H1 (cell line): ENCODE measurements around the gene SLC43A3. TPM values are rescaled to one million over a fixed set of nuclear protein-coding genes. Genes with fewer than 3 reads are reported as not detected.

Experiments
- CTCF ChIA-PET: fragments of 300-600 bp; sonication (Branson Sonifier 250); formaldehyde crosslinking; loops from one replicate; lab custom pipeline; 2021; ENCODE audit not compliant: partially characterized antibody; lab: Charles Lee
- POLR2A ChIA-PET: fragments of 300-600 bp; sonication (Branson Sonifier 250); formaldehyde crosslinking; loops from one replicate; lab custom pipeline; 2021; ENCODE audit warnings: inconsistent platforms; ENCODE audit not compliant: partially characterized antibody; lab: Charles Lee
- DNase-seq, 2 experiments: peaks; one replicate each; pipeline versions ENCODE4 v3.0.0 to v3.0.0-alpha.2; 2010 to 2022; ENCODE audit warnings: low spot score in 2 of 2, low read depth in 1 of 2, mixed read lengths in 1 of 2
- FAIRE-seq: peaks from 2 replicates; lab custom pipeline; 2011; peaks lifted over from hg19 to GRCh38; lab: Jason Lieb, UNC
- H2AFZ ChIP-seq: 2 replicates; pipeline ENCODE4 v1.8.1; 2012; ENCODE audit warnings: low read length, inconsistent platforms
- H2AK5ac ChIP-seq: 2 replicates; pipeline ENCODE4 v1.6.1; 2013; ENCODE audit warnings: low read depth, low read length
- H2BK120ac ChIP-seq: replicated peaks from 2 replicates; pipeline ENCODE3; 2013; ENCODE audit warnings: low read depth, low read length, inconsistent platforms
- H2BK12ac ChIP-seq: 2 replicates; pipeline ENCODE4 v1.6.1; 2013; ENCODE audit warnings: low read depth, low read length
- H2BK15ac ChIP-seq: 2 replicates; pipeline ENCODE4 v1.6.1; 2013; ENCODE audit warnings: low read length
- H2BK20ac ChIP-seq: 2 replicates; pipeline ENCODE4 v1.6.1; 2013; ENCODE audit warnings: low read length
- H2BK5ac ChIP-seq: 2 replicates; pipeline ENCODE4 v1.6.1; 2013; ENCODE audit warnings: low read depth, low read length
- H3K14ac ChIP-seq: 2 replicates; pipeline ENCODE4 v1.6.1; 2013; ENCODE audit warnings: inconsistent platforms; ENCODE audit not compliant: insufficient read length
- H3K18ac ChIP-seq: 2 replicates; pipeline ENCODE4 v1.6.1; 2013; ENCODE audit warnings: low read length; ENCODE audit errors: extremely low read depth
- H3K23ac ChIP-seq: 2 replicates; pipeline ENCODE4 v1.6.1; 2013; ENCODE audit warnings: inconsistent platforms; ENCODE audit not compliant: insufficient read length
- H3K23me2 ChIP-seq: 2 replicates; pipeline ENCODE4 v1.6.1; 2013; ENCODE audit warnings: low read depth, low read length
- H3K27ac ChIP-seq: 2 replicates; pipeline ENCODE4 v1.6.1; 2011; ENCODE audit warnings: low read depth, low read length, inconsistent platforms
- H3K27me3 ChIP-seq, 4 experiments: replicated peaks in 1 of 4; 1 replicate in 1 of 4; 2 replicates in 3 of 4; pipeline versions ENCODE4 v1.6.1 to v1.8.1; 2011 to 2013; ENCODE audit warnings: low read length in 3 of 4, mild to moderate bottlenecking in 3 of 4, inconsistent platforms in 2 of 4, mixed read lengths in 2 of 4, moderate library complexity in 1 of 4; ENCODE audit not compliant: control insufficient read depth in 3 of 4, insufficient read depth in 3 of 4; ENCODE audit errors: extremely low read depth in 1 of 4
- H3K36me3 ChIP-seq, 4 experiments: 2 replicates each; pipeline versions ENCODE4 v1.6.1 to v1.8.1; 2011 to 2013; ENCODE audit warnings: mild to moderate bottlenecking in 4 of 4, low read length in 3 of 4, moderate library complexity in 2 of 4, control low read depth in 1 of 4, inconsistent platforms in 1 of 4; ENCODE audit not compliant: insufficient read depth in 4 of 4, control insufficient read depth in 2 of 4
- H3K4ac ChIP-seq: replicated peaks from 2 replicates; pipeline ENCODE3; 2013; ENCODE audit warnings: low read length, low read depth, mixed read lengths, inconsistent platforms; ENCODE audit not compliant: insufficient read length
- H3K4me1 ChIP-seq, 4 experiments: replicated peaks in 1 of 4; 1 replicate in 1 of 4; 2 replicates in 3 of 4; pipeline versions ENCODE4 v1.6.1 to v1.8.1; 2011 to 2013; ENCODE audit warnings: low read length in 3 of 4, inconsistent platforms in 2 of 4, mixed read lengths in 1 of 4; ENCODE audit not compliant: insufficient read depth in 4 of 4, control insufficient read depth in 3 of 4
- H3K4me2 ChIP-seq, 2 experiments: 2 replicates each; pipeline versions ENCODE4 v1.6.1 to v1.8.1; 2011 to 2013; ENCODE audit warnings: low read depth in 2 of 2, low read length in 2 of 2, control low read depth in 1 of 2, inconsistent platforms in 1 of 2, mild to moderate bottlenecking in 1 of 2; ENCODE audit not compliant: insufficient read depth in 1 of 2
- H3K4me3 ChIP-seq, 4 experiments: fragments of 200-600, 300-600 bp in 1 of 4; sonication (generic), shearing (Covaris generic), sonication (Bioruptor Twin) in 1 of 4; 2 replicates each; pipeline versions ENCODE4 v1.5.1 to v1.8.1; 2011 to 2016; ENCODE audit warnings: low read length in 4 of 4, low read depth in 3 of 4, control low read depth in 2 of 4, inconsistent platforms in 2 of 4, mild to moderate bottlenecking in 2 of 4, mixed read lengths in 1 of 4, moderate library complexity in 1 of 4; ENCODE audit not compliant: insufficient read depth in 2 of 4; ENCODE audit errors: extremely low read depth in 1 of 4
- H3K56ac ChIP-seq: replicated peaks from 2 replicates; pipeline ENCODE3; 2013; ENCODE audit warnings: low read depth, mild to moderate bottlenecking, mixed read lengths, low read length, inconsistent platforms; ENCODE audit not compliant: insufficient read length
- H3K79me1 ChIP-seq: 2 replicates; pipeline ENCODE4 v1.6.1; 2013; ENCODE audit warnings: low read depth, low read length, control low read depth
- H3K79me2 ChIP-seq, 2 experiments: 2 replicates each; pipeline versions ENCODE4 v1.6.1 to v1.8.1; 2012 to 2013; ENCODE audit warnings: low read length in 2 of 2, mild to moderate bottlenecking in 2 of 2, inconsistent platforms in 1 of 2; ENCODE audit not compliant: insufficient read depth in 2 of 2, control insufficient read depth in 1 of 2
- H3K9ac ChIP-seq, 4 experiments: replicated peaks in 1 of 4; 1 replicate in 1 of 4; 2 replicates in 3 of 4; pipeline versions ENCODE4 v1.6.1 to v1.8.1; 2011 to 2013; ENCODE audit warnings: low read depth in 3 of 4, low read length in 3 of 4, control low read depth in 2 of 4, mild to moderate bottlenecking in 2 of 4, moderate library complexity in 2 of 4, inconsistent platforms in 1 of 4; ENCODE audit errors: extremely low read depth in 1 of 4
- H3K9me3 ChIP-seq, 2 experiments: 2 replicates each; pipeline versions ENCODE4 v1.6.1 to v1.8.1; 2012 to 2013; ENCODE audit warnings: mild to moderate bottlenecking in 2 of 2, moderate library complexity in 2 of 2, control low read depth in 1 of 2, inconsistent platforms in 1 of 2, low read depth in 1 of 2, low read length in 1 of 2, mixed read lengths in 1 of 2; ENCODE audit not compliant: insufficient read depth in 2 of 2
- H4K20me1 ChIP-seq, 2 experiments: replicated peaks in 1 of 2; 2 replicates each; pipeline versions ENCODE3 to v1.8.1; 2011 to 2013; ENCODE audit warnings: inconsistent platforms in 2 of 2, low read length in 2 of 2, mild to moderate bottlenecking in 1 of 2; ENCODE audit not compliant: insufficient read depth in 2 of 2, control insufficient read depth in 1 of 2
- H4K5ac ChIP-seq: 2 replicates; pipeline ENCODE4 v1.6.1; 2013; ENCODE audit warnings: low read length, low read depth, mixed read lengths, inconsistent platforms; ENCODE audit not compliant: insufficient read length
- H4K8ac ChIP-seq: 2 replicates; pipeline ENCODE4 v1.8.0; 2013; ENCODE audit warnings: mild to moderate bottlenecking, moderate library complexity, low read length, inconsistent platforms; ENCODE audit not compliant: insufficient read depth; ENCODE audit errors: extremely low read depth
- H4K91ac ChIP-seq: replicated peaks from 2 replicates; pipeline ENCODE3; 2013; ENCODE audit warnings: low read length, mixed read lengths, inconsistent platforms; ENCODE audit not compliant: insufficient read length
- CBX8 ChIP-seq: fragments of 300-800, 300-1000 bp; sonication (generic); IDR thresholded peaks from 2 replicates; pipeline ENCODE4 v1.7.1; 2016; ENCODE audit warnings: low read depth, low read length, borderline replicate concordance
- CREB1 ChIP-seq: IDR thresholded peaks from 2 replicates; pipeline ENCODE4 v1.6.1; 2012; ENCODE audit warnings: inconsistent platforms
- GABPA ChIP-seq: IDR thresholded peaks from 2 replicates; pipeline ENCODE4 v1.6.1; 2011; ENCODE audit warnings: mild to moderate bottlenecking, low read length, moderate library complexity, borderline replicate concordance; ENCODE audit not compliant: insufficient read depth
- HDAC2 ChIP-seq, 2 experiments: fragments of 300-600 bp in 1 of 2; sonication (generic) in 1 of 2; IDR thresholded peaks; 2 replicates each; pipeline ENCODE4 v1.6.1; 2011 to 2012; ENCODE audit warnings: low read depth in 2 of 2, low read length in 2 of 2, mild to moderate bottlenecking in 2 of 2, moderate library complexity in 2 of 2, borderline replicate concordance in 1 of 2, inconsistent platforms in 1 of 2
- HDAC6 ChIP-seq: IDR thresholded peaks from one replicate; pipeline ENCODE4 v1.7.1; 2012; ENCODE audit warnings: low read depth, mild to moderate bottlenecking, inconsistent platforms, low read length, moderate library complexity
- JUND ChIP-seq: IDR thresholded peaks from 2 replicates; pipeline ENCODE4 v1.6.1; 2011; ENCODE audit warnings: mild to moderate bottlenecking, improper control_type of control experiment, low read length
- KDM5A ChIP-seq: fragments of 200-600 bp; IDR thresholded peaks from 2 replicates; pipeline ENCODE4 v1.7.1; 2012; ENCODE audit warnings: mild to moderate bottlenecking, low read length, inconsistent platforms, mixed read lengths
- MAFK ChIP-seq: IDR thresholded peaks from 2 replicates; pipeline ENCODE4 v1.6.1; 2012; ENCODE audit warnings: low read depth, mild to moderate bottlenecking, improper control_type of control experiment, low read length
- NRF1 ChIP-seq: IDR thresholded peaks from 2 replicates; pipeline ENCODE4 v1.6.1; 2011; ENCODE audit warnings: mild to moderate bottlenecking, low read depth, low read length, improper control_type of control experiment
- POU5F1 ChIP-seq: IDR thresholded peaks from 2 replicates; pipeline ENCODE4 v1.6.1; 2011; ENCODE audit warnings: low read depth, mild to moderate bottlenecking, low read length, moderate library complexity
- RAD21 ChIP-seq, 2 experiments: IDR thresholded peaks in 1 of 2; conservative IDR thresholded peaks in 1 of 2; 2 replicates each; pipeline ENCODE4 v1.6.1; 2011; ENCODE audit warnings: low read depth in 2 of 2, low read length in 2 of 2, improper control_type of control experiment in 1 of 2, inconsistent platforms in 1 of 2, mild to moderate bottlenecking in 1 of 2, moderate library complexity in 1 of 2
- SIX5 ChIP-seq: IDR thresholded peaks from 2 replicates; pipeline ENCODE4 v1.6.1; 2011; ENCODE audit warnings: mild to moderate bottlenecking, low read depth, low read length
- TAF1 ChIP-seq: IDR thresholded peaks from 2 replicates; pipeline ENCODE4 v1.6.1; 2011; ENCODE audit warnings: mild to moderate bottlenecking, low read depth, low read length
- TAF7 ChIP-seq: optimal IDR thresholded peaks from 2 replicates; pipeline ENCODE3; 2011; ENCODE audit warnings: low read depth, mild to moderate bottlenecking, inconsistent platforms, low read length, moderate library complexity, borderline replicate concordance
- WGBS, 2 experiments: shearing (Covaris generic) in 1 of 2; methylation state at CpG; one replicate each; pipeline versions ENCODE4 v1.1.6 to v1.1.7; 2013 to 2015; ENCODE audit warnings: low lambda C conversion rate in 2 of 2, mixed read lengths in 2 of 2, inconsistent platforms in 1 of 2, low coverage in 1 of 2, missing lambda C conversion rate in 1 of 2; ENCODE audit not compliant: insufficient replicate concordance in 2 of 2, insufficient coverage in 1 of 2, insufficient read length in 1 of 2; ENCODE audit errors: extremely low coverage in 1 of 2, missing lambda C conversion rate in 1 of 2; 5-methylcytosine and 5-hydroxymethylcytosine counted together
- polyA plus RNA-seq, 7 experiments: library from polyadenylated mRNA; depleted of rRNA in 3 of 7; stranded (reverse) in 5 of 7; unstranded in 2 of 7; fragments of >200 nt in 5 of 7; fragments of 200-250 nt in 2 of 7; gene quantifications; 1 replicate in 5 of 7; 2 replicates in 1 of 7; 4 replicates in 1 of 7; pipeline versions ENCODE4 v1.2.1 to v1.2.3, GENCODE V29; 2011 to 2013; ENCODE audit warnings: missing spikeins in 2 of 7, mixed read lengths in 2 of 7
- total RNA-seq: library from RNA; stranded (reverse); fragmentation: NEBNext Ultra II Directional; extraction: Animal tissue kit (Norgen Biotek cat#: 25700); gene quantifications from 2 replicates; pipeline ENCODE4 v1.2.1, GENCODE V29; 2021

The SLC43A3 gene
- total and polyA plus RNA-seq, 2 of the 8 experiments (the other 6 are each of a cell fraction or from before 2014, with no cell fraction given), result 31.8 to 67.8 TPM

- Histone ChIP-seq H3K36me3 (no peaks in the 10 kb centered on the region), H3K4me1 (no peaks in the 10 kb centered on the region), H2AK5ac (no peak overlapping the region), H3K9me3 (no peaks in the 10 kb centered on the region), H2BK20ac (no peak overlapping the region), H3K23ac (no peak overlapping the region), H3K23me2 (peaks cover 4% of the 10 kb centered on the region; the same call in 1 of the 2 replicates), H4K5ac (no peak overlapping the region), H3K56ac (no peak overlapping the region), H2BK120ac (no peak overlapping the region), H3K79me1 (no peaks in the 10 kb centered on the region), H3K14ac (no peak overlapping the region), H3K9ac (no peak overlapping the region), H3K79me2 (no peaks in the 10 kb centered on the region), H4K91ac (no peak overlapping the region), H3K18ac (no peak overlapping the region), H3K4ac (no peak overlapping the region), H2BK15ac (no peak overlapping the region), H4K20me1 (no peaks in the 10 kb centered on the region), H3K4me3 (no peak overlapping the region), H4K8ac (no peak overlapping the region), H3K27me3 (peaks cover 0 to 2% (median 0%) of the 10 kb centered on the region in 4 experiments; a peak in 2 of 7 replicates), H3K4me2 (no peak overlapping the region), H2BK12ac (no peak overlapping the region), H2BK5ac (no peak overlapping the region), H3K27ac (no peak overlapping the region), H2AFZ (no peak overlapping the region)
- no peak for FAIRE-seq
- DNase-seq, result no peak
- CTCF ChIA-PET, result interaction anchor here (0.6 kb wide), 1 partner anchor 123 kb away, joined by 3 read pairs; no protein-coding TSS in a partner anchor
- 89% methylated on average over 3 of the region's 3 CpGs; no CpG with 5 or more reads in 1 of the 2 experiments for WGBS, 2 experiments
- POLR2A ChIA-PET, result no interaction called here
- TF ChIP-seq TAF7 (no peak), HDAC6 (no peak), TAF1 (no peak), SIX5 (no peak), HDAC2 (IDR thresholded peaks at IDR 0.05; ENCODE audit: borderline replicate concordance in 1 of 2, low read depth in 2 of 2, low read length in 2 of 2) (no peak), JUND (no peak), NRF1 (no peak), KDM5A (no peak), POU5F1 (no peak), MAFK (no peak), CREB1 (no peak), CBX8 (no peak), RAD21 (IDR thresholded peaks at IDR 0.05 in 1 of 2, conservative IDR thresholded peaks at IDR 0.05 in 1 of 2; ENCODE audit: low read depth in 2 of 2, low read length in 2 of 2) (no peak), GABPA (no peak)
These were observed 52.0 kb downstream of the SLC43A3 start for GRCh38 chr11:57374966-57375365.
